OCI-LY7 (cell line): Measurements from ENCODE around the gene ADCYAP1. TPM values are rescaled to one million over a fixed set of nuclear protein-coding genes. Genes with fewer than 3 reads are reported as not detected.

Source experiments
- BruUV-seq: library from RNA; stranded (reverse); fragments of 400-500 nt; replicated peaks from 2 replicates; lab custom pipeline; 2021; lab: Mats Ljungman, UMichigan
- CTCF ChIA-PET: fragments of 300-600 bp; sonication (Branson Sonifier 250); formaldehyde crosslinking; loops from one replicate; lab custom pipeline; 2022; ENCODE audit warnings: antibody characterized with exemption; ENCODE audit not compliant: unreplicated experiment; lab: Charles Lee
- POLR2A ChIA-PET: fragments of 300-600 bp; sonication (Branson Sonifier 250); formaldehyde crosslinking; loops from one replicate; lab custom pipeline; 2022; ENCODE audit warnings: antibody characterized with exemption; lab: Charles Lee
- DNase-seq: peaks from one replicate; pipeline ENCODE4 v3.0.0-alpha.2; 2015; ENCODE audit warnings: low spot score
- H2AFZ ChIP-seq: fragments of 200-600 bp; sonication (generic), shearing (Covaris generic); 2 replicates; pipeline ENCODE4 v1.6.1; 2014; ENCODE audit warnings: mild to moderate bottlenecking, antibody characterized with exemption, low read length, moderate library complexity
- H3K27ac ChIP-seq: fragments of 200-600 bp; sonication (generic); 2 replicates; pipeline ENCODE4 v1.5.1; 2014; ENCODE audit warnings: mixed run types, low read depth, mild to moderate bottlenecking, moderate library complexity, low read length, inconsistent platforms; ENCODE audit not compliant: poor library complexity, severe bottlenecking
- H3K36me3 ChIP-seq: fragments of 200-600 bp; sonication (generic); 2 replicates; pipeline ENCODE4 v1.6.1; 2014; ENCODE audit warnings: mild to moderate bottlenecking, antibody characterized with exemption, low read length, moderate library complexity, mixed read lengths; ENCODE audit not compliant: insufficient read depth
- H3K4me1 ChIP-seq: fragments of 200-600 bp; sonication (generic); 2 replicates; pipeline ENCODE4 v1.5.1; 2014; ENCODE audit warnings: mild to moderate bottlenecking, low read length; ENCODE audit not compliant: insufficient read depth, poor library complexity, severe bottlenecking
- H3K4me2 ChIP-seq: fragments of 200-600 bp; sonication (generic); 2 replicates; pipeline ENCODE4 v1.6.1; 2014; ENCODE audit warnings: mild to moderate bottlenecking, low read length
- H3K4me3 ChIP-seq: fragments of 200-600 bp; sonication (generic); 2 replicates; pipeline ENCODE4 v1.5.1; 2014; ENCODE audit warnings: mild to moderate bottlenecking, low read depth, low read length; ENCODE audit not compliant: poor library complexity, severe bottlenecking
- H3K79me2 ChIP-seq: fragments of 200-600 bp; sonication (generic); 2 replicates; pipeline ENCODE4 v1.6.1; 2016; ENCODE audit warnings: low read depth, mild to moderate bottlenecking, low read length, moderate library complexity, mixed read lengths; ENCODE audit not compliant: insufficient read depth
- H3K9me2 ChIP-seq: fragments of 200-600 bp; sonication (generic); 2 replicates; pipeline ENCODE4 v1.6.1; 2016; ENCODE audit warnings: mild to moderate bottlenecking, low read length, mixed read lengths; ENCODE audit not compliant: insufficient read depth
- H3K9me3 ChIP-seq: fragments of 200-600 bp; sonication (generic); 2 replicates; pipeline ENCODE4 v1.6.1; 2014; ENCODE audit warnings: mild to moderate bottlenecking, mixed run types, low read length, mixed read lengths
- H4K20me1 ChIP-seq: fragments of 200-600 bp; sonication (generic); 2 replicates; pipeline ENCODE4 v1.6.1; 2014; ENCODE audit warnings: mild to moderate bottlenecking, antibody characterized with exemption, low read length, moderate library complexity, mixed read lengths; ENCODE audit not compliant: insufficient read depth
- CTCF ChIP-seq: fragments of 200-600 bp; sonication (generic); conservative IDR thresholded peaks from 2 replicates; pipeline ENCODE4 v1.5.1; 2014; ENCODE audit warnings: mild to moderate bottlenecking, antibody characterized with exemption, low read length, moderate library complexity, mixed read lengths
- EZH2phosphoT487 ChIP-seq: fragments of 200-600 bp; sonication (generic); IDR thresholded peaks from 2 replicates; pipeline ENCODE4 v1.6.1; 2018; ENCODE audit warnings: low read depth, borderline replicate concordance, mild to moderate bottlenecking, mixed run types, antibody characterized with exemption, low read length, moderate library complexity, mixed read lengths
- intact Hi-C: fragments of 100-400 bp; cut with micrococcal nuclease; formaldehyde crosslinking; loops from one replicate; pipeline ENCODE4 v1.10.0; 2022; ENCODE audit not compliant: unreplicated experiment
- total RNA-seq, 2 experiments: library from RNA; depleted of rRNA in 1 of 2; stranded (reverse); fragments of >200 nt in 1 of 2; shearing (Covaris generic) in 1 of 2; gene quantifications; 2 replicates each; pipeline ENCODE4 v1.2.3, GENCODE V29; 2014 to 2022

The ADCYAP1 gene
- total RNA-seq, 2 experiments from 2014 or later: not detected

- H3K27ac ChIP-seq: no peak overlapping the region
- DNase-seq: no peak
- ChIA-PET POLR2A (interaction anchor here (1.6 kb wide), 1 partner anchor 11 kb away, joined by 3 read pairs; no protein-coding TSS in a partner anchor), CTCF (no interaction called here)
- H3K4me1 ChIP-seq: no peaks in the 10 kb centered on the region
- TF ChIP-seq EZH2phosphoT487 (no peak), CTCF (no peak)
- intact Hi-C loops: no loop called here
- no peak overlapping the region for H3K4me3 ChIP-seq
- no peaks in the 10 kb centered on the region for H4K20me1 ChIP-seq
- no peaks in the 10 kb centered on the region for H3K9me3 ChIP-seq
- no peak overlapping the region for H3K4me2 ChIP-seq
- H3K9me2 ChIP-seq: no peaks in the 10 kb centered on the region
- no peak overlapping the region for H2AFZ ChIP-seq
- no TSS peak for BruUV-seq
- H3K79me2 ChIP-seq: no peaks in the 10 kb centered on the region
- H3K36me3 ChIP-seq: no peaks in the 10 kb centered on the region
Measured at GRCh38 chr18:901761-902160, 2.9 kb upstream of the ADCYAP1 start.

GRCh38 chr18:902229-902628 lies 2.4 kb upstream of the ADCYAP1 start:
- no peak overlapping the region for H3K4me3 ChIP-seq
- H3K4me1 ChIP-seq: no peaks in the 10 kb centered on the region
- no peak overlapping the region for H2AFZ ChIP-seq
- no peaks in the 10 kb centered on the region for H4K20me1 ChIP-seq
- H3K9me3 ChIP-seq: no peaks in the 10 kb centered on the region
- no TSS peak for BruUV-seq
- no peak overlapping the region for H3K27ac ChIP-seq
- intact Hi-C loops: no loop called here
- no peak for TF ChIP-seq CTCF
- no peak for TF ChIP-seq EZH2phosphoT487
- H3K79me2 ChIP-seq: no peaks in the 10 kb centered on the region
- DNase-seq: no peak
- no peaks in the 10 kb centered on the region for H3K36me3 ChIP-seq
- ChIA-PET CTCF (no interaction called here), POLR2A (interaction anchor here (0.7 to 1.6 kb wide), 2 partner anchors 11 to 62 kb away, joined by 3 read pairs; no protein-coding TSS in a partner anchor)
- no peak overlapping the region for H3K4me2 ChIP-seq
- no peaks in the 10 kb centered on the region for H3K9me2 ChIP-seq

DNA sequence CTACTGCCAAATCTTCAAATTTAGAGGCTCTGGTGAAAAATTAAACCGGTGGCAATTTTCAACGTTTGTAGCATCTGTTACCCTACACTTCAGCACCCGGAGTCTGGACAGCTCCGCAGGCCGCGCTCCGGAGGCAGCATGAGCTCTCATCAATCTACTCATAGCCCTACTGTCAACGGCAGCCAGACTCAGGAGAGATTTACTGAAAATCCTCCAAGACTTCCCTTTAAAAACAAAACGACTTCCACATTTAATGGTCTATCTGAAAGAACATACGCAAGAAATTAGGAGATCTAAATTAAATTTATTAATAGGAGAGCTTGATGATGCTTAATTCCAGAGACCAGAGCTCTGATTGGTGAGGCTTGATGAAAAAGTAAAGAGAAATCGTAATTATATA lies 970 bp upstream of the ADCYAP1 start:
- ChIA-PET POLR2A (no interaction called here), CTCF (no interaction called here)
- Histone ChIP-seq H2AFZ (no peak overlapping the region), H3K9me2 (no peaks in the 10 kb centered on the region), H3K27ac (no peak overlapping the region), H3K4me3 (no peak overlapping the region), H4K20me1 (no peaks in the 10 kb centered on the region), H3K9me3 (no peaks in the 10 kb centered on the region), H3K4me1 (no peaks in the 10 kb centered on the region), H3K4me2 (no peak overlapping the region), H3K36me3 (no peaks in the 10 kb centered on the region), H3K79me2 (no peaks in the 10 kb centered on the region)
- no TSS peak for BruUV-seq
- DNase-seq: no peak
- intact Hi-C loops: no loop called here
- no peak for TF ChIP-seq CTCF
- no peak for TF ChIP-seq EZH2phosphoT487
